Ectodermal cell (in vitro differentiated cells): Measurements from ENCODE around the gene ELL.

ENCODE experiments used
- H3K27ac ChIP-seq: 2 replicates; pipeline ENCODE4 v1.7.0; 2013; ENCODE audit warnings: mild to moderate bottlenecking, low read depth, low read length; ENCODE audit not compliant: insufficient read depth, poor library complexity, severe bottlenecking
- H3K27me3 ChIP-seq: 2 replicates; pipeline ENCODE4 v1.7.0; 2013; ENCODE audit warnings: mild to moderate bottlenecking, low read length; ENCODE audit not compliant: insufficient read depth, control insufficient read depth, poor library complexity, severe bottlenecking
- H3K36me3 ChIP-seq: one replicate; pipeline ENCODE4 v1.7.0; 2013; ENCODE audit warnings: low read length; ENCODE audit not compliant: control insufficient read depth, insufficient read depth
- H3K4me1 ChIP-seq: one replicate; pipeline ENCODE4 v1.7.0; 2013; ENCODE audit warnings: low read length; ENCODE audit not compliant: control insufficient read depth, insufficient read depth
- H3K4me3 ChIP-seq: 2 replicates; pipeline ENCODE4 v1.7.0; 2013; ENCODE audit warnings: low read depth, low read length, control low read depth; ENCODE audit not compliant: insufficient read depth
- H3K9me3 ChIP-seq: 2 replicates; pipeline ENCODE4 v1.7.0; 2013; ENCODE audit warnings: mild to moderate bottlenecking, low read length, moderate library complexity; ENCODE audit not compliant: control insufficient read depth
- WGBS, 2 experiments: methylation state at CpG; one replicate each; pipeline ENCODE4 v1.1.7; 2013; ENCODE audit warnings: missing lambda C conversion rate in 2 of 2; 5-methylcytosine and 5-hydroxymethylcytosine counted together

The ELL gene

DNA sequence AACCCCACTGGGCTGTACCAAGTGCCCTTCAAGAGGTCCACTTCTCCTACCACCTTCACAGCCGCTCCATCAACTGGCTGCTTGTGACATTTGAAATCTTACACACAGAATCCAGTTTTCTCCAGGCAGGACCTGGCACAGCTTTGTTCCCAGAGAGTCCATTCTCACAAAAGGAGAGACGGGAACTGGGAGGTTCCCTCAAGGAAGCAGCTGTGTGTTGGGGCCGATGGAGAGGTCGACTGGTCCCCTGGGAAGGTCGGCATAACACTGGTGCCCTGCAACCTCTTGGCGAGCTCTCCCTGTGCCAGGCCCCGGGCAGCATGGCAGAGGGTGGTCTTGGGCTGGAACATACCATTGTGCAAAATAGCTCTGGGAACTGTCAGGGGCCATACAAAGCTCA is 21.5 kb downstream of the ELL start:
- Histone ChIP-seq H3K27me3 (no peaks in the 10 kb centered on the region), H3K4me3 (no peak overlapping the region), H3K4me1 (peaks cover 10% of the 10 kb centered on the region), H3K36me3 (no peaks in the 10 kb centered on the region), H3K9me3 (no peaks in the 10 kb centered on the region), H3K27ac (no peak overlapping the region)
- WGBS, 2 experiments: 88 to 89% methylated on average over 7 of the region's 7 CpGs

DNA sequence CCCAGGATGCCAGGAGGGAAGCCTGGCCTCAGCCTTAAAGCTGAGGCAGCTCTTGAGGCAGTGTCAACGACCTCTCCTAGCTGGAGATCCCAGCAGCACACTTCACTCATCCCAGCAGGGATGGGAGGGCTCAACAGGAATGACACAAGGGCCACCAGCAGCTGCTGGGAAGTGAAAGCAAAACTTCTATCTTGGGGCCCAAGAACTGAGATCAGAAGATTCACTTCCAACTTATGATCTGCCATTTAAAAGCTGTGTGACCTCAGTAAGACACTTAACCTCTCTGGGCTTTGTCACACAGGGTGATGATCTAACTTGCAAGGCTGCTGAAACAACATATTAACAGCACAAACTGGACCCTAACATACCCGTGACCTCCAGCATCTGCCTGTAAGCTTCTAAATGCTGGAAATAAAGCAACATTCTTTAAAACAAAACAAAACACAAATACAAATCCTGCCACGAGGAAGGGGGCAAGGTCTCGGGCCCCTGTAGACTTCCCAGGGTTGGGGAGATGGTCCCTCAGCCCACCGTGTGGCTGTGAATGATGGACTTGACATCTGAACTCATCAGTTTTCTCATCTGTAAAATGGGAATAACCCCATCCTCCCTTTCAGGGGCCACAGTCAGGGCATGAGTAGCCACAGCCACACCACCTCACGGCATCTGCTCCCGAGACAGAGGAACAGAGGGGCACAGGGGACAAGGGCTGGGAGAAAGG is 22.7 kb downstream of the ELL start:
- Histone ChIP-seq H3K36me3 (no peaks in the 10 kb centered on the region), H3K4me3 (no peak overlapping the region), H3K4me1 (peaks cover 10% of the 10 kb centered on the region), H3K27ac (no peak overlapping the region), H3K9me3 (no peaks in the 10 kb centered on the region), H3K27me3 (no peaks in the 10 kb centered on the region)
- WGBS, 2 experiments: 81 to 83% methylated on average over 7 of the region's 7 CpGs

DNA sequence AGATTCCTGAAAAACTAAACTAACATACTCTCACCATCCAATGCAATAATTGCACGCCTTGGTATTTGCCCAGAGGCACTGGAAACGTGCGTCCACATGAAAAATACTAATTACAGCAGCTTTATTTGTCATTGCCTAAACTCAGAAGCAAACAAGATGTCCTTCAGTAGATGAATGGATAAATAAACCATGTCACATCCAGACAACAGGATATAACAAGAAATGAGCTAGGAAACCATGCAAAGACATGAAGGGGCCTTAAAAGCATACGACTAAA is 25.0 kb downstream of the ELL start:
- no peak overlapping the region for H3K27ac ChIP-seq
- no peaks in the 10 kb centered on the region for H3K9me3 ChIP-seq
- H3K36me3 ChIP-seq: no peaks in the 10 kb centered on the region
- no peaks in the 10 kb centered on the region for H3K27me3 ChIP-seq
- H3K4me3 ChIP-seq: no peak overlapping the region
- WGBS, 2 experiments: 92 to 96% methylated on average over 4 of the region's 4 CpGs
- peaks cover 10% of the 10 kb centered on the region for H3K4me1 ChIP-seq

DNA sequence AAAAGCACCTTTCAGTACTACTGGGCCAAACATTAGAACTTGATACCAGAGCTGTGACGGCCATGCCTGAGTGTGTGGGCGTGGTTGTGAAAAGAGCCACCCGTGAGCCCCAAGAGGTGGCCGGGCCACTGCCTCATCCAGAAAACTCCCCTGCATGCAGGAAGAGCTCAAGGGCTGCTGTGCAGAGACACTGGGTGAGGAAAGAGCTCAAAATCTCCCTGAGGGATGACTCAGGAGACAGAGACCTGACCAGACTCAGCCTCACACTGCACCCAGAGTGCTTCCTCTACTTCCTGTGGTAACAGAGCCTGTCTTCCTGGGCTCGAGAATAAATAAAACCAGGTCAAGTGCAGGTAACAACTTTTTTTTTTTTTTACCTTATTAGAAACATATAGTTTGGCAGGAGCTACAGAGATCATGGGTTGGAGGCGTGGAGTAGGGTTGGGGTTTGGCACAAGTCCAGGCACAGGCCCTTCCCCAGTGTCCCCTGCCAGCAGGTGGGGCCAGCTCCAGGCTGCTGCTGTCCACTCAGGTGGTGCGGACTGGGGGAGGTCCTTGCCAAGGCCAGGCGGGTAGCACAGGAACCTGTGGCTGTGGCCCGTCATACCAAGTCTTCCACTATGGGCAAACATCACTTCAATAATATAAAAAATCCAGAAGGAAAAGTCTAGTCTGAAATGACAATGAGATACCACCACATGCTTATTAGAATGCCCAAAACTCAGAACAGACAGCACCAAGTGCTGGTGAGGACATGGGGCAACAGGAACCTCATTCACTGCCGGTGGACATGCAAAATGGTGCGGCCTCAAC is 25.5 kb downstream of the ELL start:
- no peak overlapping the region for H3K27ac ChIP-seq
- 88 to 90% methylated on average over 11 of the region's 11 CpGs for WGBS, 2 experiments

DNA sequence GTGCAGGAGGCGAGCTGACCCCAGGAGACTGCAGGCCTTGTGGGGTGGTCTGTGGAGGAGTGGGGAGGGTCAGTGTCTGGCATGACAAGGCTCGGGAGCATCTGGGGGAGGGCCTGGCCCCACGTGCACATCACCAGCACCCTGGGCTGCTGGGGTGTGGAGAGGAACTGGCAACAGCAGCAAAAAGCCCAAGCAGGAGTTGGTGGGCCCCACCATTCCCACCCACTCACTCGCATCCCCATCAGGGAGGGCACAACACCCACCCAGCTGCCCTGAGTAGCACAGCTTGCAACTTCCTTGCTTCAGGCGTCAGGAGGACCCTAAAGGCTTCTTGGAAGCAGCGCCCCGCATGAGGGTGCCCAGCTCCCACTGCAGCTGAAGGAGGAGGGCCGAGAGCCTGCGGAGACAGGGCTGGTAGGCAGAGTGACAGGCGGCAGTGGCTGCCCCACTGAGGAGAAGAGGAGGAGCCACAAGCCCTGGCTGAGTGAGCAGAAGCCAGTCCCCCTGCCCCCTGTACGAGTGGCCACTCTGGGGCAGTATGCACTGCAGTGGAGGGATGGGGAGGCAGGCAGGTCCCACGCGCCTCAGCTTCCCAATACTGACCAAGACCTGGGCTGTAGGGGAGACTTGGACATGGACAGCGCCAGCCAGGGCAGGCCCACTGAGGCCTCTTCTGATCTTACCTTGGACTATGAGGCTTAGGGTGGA is 26.5 kb downstream of the ELL start:
- peaks cover 10% of the 10 kb centered on the region for H3K4me1 ChIP-seq
- WGBS, 2 experiments: 71 to 72% methylated on average over 14 of the region's 14 CpGs
- no peaks in the 10 kb centered on the region for H3K9me3 ChIP-seq
- H3K27ac ChIP-seq: no peak overlapping the region
- no peaks in the 10 kb centered on the region for H3K27me3 ChIP-seq
- no peaks in the 10 kb centered on the region for H3K36me3 ChIP-seq
- H3K4me3 ChIP-seq: no peak overlapping the region

More for the DNA sequence above, 25.5 kb downstream of the ELL start:
- Histone ChIP-seq H3K27me3 (no peaks in the 10 kb centered on the region), H3K4me3 (no peak overlapping the region), H3K4me1 (peaks cover 10% of the 10 kb centered on the region), H3K9me3 (no peaks in the 10 kb centered on the region), H3K36me3 (no peaks in the 10 kb centered on the region)

DNA sequence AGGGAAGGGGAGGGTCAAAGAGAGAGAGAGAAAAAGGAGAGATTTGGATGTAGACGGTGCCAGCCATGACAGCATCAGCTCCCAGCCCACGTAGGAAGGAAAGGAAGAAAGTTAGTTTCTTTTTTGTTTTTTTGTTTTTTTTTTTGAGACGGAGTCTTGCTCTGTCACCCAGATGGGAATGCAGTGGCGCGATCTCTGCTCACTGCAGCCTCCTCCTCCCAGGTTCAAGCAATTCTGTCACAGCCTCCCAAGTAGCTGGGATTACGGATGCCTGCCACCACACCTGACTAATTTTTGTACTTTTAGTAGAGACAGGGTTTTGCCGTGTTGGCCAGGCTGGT is 27.6 kb downstream of the ELL start:
- Histone ChIP-seq H3K9me3 (no peaks in the 10 kb centered on the region), H3K27ac (no peak overlapping the region), H3K36me3 (no peaks in the 10 kb centered on the region), H3K4me3 (no peak overlapping the region), H3K27me3 (no peaks in the 10 kb centered on the region), H3K4me1 (peaks cover 10% of the 10 kb centered on the region)
- WGBS, 2 experiments: 85 to 89% methylated on average over 7 of the region's 7 CpGs

DNA sequence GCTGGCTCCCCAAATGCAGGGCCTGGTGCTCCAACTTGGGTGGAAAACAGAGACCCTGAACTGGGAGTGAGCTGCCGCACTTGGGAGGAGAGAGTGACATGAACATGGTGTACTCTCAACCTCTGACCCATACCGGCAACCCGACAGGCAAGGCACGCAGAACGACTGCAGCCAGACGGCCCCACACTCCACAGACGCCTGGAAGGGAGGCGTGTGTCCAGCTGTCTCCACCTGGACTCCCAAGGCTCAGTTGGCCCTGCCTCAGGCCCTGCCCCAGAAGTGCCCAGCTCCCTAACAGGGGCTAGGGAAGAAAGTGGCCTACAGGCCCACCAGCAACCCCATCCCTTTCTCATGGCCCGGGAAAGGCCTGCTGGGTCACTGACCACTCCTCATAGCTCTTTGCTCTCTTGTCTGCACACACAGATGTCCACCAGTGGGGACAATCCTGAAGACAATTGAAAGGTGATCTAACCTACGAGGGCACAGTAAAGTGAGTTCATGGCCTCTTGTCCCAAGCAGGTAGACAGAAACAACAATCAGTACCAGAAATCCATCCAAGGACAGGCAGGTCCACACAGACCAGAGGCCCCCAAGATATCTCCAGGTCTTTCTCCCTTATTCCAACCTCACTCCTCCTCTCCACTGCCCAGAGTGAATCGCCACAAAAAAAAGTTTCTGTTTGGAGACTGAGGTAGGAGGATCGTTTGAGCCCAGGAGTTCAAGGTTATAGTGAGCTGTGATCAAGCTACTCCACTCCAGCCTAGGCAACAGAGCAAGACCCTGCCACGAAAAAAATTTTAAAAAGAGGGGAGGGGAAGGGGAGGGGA is 28.2 kb downstream of the ELL start:
- H3K9me3 ChIP-seq: no peaks in the 10 kb centered on the region
- H3K27ac ChIP-seq: no peak overlapping the region
- no peaks in the 10 kb centered on the region for H3K36me3 ChIP-seq
- peaks cover 10% of the 10 kb centered on the region for H3K4me1 ChIP-seq
- 86 to 90% methylated on average over 13 of the region's 13 CpGs for WGBS, 2 experiments
- H3K4me3 ChIP-seq: no peak overlapping the region
- H3K27me3 ChIP-seq: no peaks in the 10 kb centered on the region

DNA sequence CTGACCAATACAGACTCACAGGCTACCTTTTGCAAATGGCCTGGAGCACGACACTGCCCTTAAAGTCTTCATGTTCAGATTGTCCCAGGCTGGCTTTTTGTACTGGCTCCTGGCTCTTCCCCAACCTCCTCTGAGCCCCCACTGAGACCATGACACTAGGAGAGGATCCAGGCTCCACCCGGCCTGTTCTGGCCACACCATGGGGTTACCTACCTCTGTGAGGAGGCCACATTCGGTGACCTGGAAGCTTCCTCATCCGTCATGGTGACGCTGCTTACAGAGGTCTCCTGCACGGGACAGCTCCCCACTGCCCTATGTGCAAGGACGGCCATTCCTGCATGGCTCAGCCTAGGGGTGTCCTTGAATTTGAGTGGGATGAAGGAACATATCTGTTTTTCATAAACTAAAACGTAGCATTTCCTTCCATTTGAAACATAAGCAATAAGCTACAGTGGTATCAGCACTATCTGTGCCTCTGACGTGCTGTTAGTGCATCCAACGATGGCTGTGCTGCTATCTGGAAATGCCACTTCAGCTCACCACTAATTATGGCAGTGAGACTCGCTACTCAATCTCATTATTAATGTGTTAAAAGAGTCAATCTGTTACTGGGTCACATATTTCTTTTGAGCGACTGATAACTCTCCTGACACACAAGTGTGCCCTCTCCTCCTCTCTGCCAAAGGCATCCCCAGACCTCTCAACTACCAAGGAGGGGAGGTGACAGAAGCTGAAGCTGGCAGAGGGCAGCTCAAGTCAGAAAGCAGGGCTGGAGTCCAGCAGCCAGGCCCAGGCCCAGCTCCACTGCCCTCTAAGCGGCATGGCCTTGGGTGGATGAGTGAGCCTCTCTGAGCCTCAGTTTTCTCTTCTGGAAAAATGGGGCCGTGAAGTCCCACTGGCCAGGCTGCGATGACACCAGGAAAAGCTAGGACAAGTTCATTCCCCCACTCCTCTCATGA is 29.6 kb downstream of the ELL start:
- H3K4me3 ChIP-seq: no peak overlapping the region
- WGBS, 2 experiments: 85 to 87% methylated on average over 15 of the region's 15 CpGs
- H3K27ac ChIP-seq: no peak overlapping the region
- H3K4me1 ChIP-seq: peaks cover 10% of the 10 kb centered on the region
- no peaks in the 10 kb centered on the region for H3K36me3 ChIP-seq
- no peaks in the 10 kb centered on the region for H3K27me3 ChIP-seq
- no peaks in the 10 kb centered on the region for H3K9me3 ChIP-seq

DNA sequence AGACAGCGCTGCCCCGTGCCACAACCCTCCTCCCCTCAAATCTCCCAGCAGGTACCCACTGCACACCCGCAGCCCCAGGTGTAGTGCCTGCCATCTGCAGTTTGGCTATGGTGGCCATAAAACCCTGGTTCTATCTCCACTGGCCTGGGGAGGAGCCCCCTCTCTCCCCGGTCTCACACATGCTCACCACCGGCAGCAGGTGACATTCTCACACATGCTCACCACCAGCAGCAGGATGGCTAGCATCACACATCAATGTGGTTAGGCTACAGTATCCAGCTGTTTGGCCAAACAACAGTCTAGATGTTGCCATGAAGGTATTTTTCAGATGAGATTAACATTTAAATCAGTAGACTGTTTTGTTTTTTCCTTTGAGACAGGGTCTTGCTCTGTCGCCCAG is 31.1 kb downstream of the ELL start:
- Histone ChIP-seq H3K27me3 (no peaks in the 10 kb centered on the region), H3K9me3 (no peaks in the 10 kb centered on the region), H3K4me1 (peaks cover 12% of the 10 kb centered on the region), H3K27ac (no peak overlapping the region), H3K4me3 (no peak overlapping the region), H3K36me3 (no peaks in the 10 kb centered on the region)
- WGBS, 2 experiments: 94 to 96% methylated on average over 6 of the region's 6 CpGs
